ENCODE measurements around the gene RNU6-9.
"Not testable (repeated sequence)": the region's sequence is repeated elsewhere in the genome, so short reads cannot be mapped to it uniquely, and the experiment has no call there.

RNU6-9 gene

DNA sequence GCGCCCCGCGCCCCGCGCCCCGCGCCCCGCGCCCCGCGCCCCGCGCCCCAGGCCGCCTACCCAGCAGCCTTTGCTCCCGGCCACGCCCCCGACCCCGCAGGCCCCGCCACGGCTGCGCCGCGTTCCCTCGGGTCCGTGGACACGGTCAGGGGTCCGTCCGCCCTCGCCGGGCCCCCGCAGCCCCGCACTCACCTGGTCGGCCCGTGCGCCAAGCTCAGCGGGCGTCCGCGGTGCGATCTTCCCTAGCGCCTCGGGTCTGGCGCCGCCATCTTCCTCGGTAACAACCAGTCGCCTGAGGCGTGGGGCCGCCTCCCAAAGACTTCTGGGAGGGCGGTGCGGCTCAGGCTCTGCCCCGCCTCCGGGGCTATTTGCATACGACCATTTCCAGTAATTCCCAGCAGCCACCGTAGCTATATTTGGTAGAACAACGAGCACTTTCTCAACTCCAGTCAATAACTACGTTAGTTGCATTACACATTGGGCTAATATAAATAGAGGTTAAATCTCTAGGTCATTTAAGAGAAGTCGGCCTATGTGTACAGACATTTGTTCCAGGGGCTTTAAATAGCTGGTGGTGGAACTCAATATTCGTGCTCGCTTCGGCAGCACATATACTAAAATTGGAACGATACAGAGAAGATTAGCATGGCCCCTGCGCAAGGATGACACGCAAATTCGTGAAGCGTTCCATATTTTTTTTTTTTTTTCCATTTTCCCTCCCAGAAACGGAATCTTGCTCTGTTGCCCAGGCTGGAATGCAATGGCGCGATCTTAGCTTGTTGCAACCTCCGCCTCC lies at the start of gene RNU6-9, which contains the start of gene MED16:
TSS of gene RNU6-9 (plus strand) at position 591 of the 796 bp plus-strand sequence.
TSS of gene MED16 (minus strand) at position 294 of the 796 bp plus-strand sequence. CDS start 2,056 bp downstream, outside the sequence.
- DNase-seq (ENCODE audit: low read depth in 2 of 2, low spot score in 1 of 2) = peak; percentile 76 to 80

DNA sequence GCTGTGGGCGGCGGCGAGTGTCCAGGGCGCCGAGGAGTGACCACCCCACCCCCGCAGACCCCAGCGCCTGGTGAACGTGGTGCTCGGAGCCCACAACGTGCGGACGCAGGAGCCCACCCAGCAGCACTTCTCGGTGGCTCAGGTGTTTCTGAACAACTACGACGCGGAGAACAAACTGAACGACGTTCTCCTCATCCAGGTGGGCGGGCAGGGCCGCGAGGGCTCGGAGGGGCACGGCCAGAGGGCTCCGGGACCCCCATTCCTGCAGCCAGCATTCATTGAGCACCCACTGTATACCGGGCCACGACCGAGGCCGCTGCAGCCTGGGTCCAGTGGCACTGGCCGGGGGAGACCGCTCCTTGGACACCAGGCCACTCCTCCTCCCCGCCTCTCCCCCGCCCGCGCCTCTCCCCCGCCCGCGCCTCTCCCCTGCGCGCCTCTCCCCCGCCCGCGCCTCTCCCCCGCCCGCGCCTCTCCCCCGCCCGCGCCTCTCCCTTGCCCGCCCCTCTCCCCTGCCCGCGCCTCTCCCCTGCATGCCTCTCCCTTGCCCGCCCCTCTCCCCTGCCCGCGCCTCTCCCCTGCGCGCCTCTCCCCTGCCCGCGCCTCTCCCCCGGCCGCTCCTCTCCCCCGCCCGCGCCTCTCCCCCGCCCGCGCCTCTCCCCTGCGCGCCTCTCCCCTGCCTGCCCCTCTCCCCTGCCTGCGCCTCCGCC lies 49.3 kb upstream of the RNU6-9 start:
- no peak for DNase-seq (ENCODE audit: low read depth in 2 of 2, low spot score in 1 of 2)

DNA sequence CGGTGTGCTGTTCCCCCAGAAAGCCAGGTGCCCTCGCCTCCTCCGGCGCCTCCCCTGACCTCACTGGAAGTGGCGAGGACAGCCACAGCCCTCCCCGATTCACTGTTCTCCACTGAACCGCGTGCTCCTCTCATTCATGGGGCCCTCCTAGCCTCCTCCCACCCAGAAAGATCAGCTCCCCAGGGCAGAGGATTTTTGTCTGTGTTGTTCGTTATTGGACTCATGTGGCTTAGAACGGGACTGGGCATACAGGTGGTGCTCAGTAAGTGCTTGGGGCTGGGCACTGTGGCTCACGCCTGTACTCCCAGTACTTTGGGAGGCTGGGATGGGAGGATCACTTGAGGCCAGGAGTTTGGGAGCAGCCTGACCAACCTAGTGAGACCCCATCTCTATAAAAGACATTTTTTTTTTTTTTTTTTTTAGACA lies 48.7 kb upstream of the RNU6-9 start:
- DNase-seq (ENCODE audit: low read depth in 2 of 2, low spot score in 1 of 2) = no peak

DNA sequence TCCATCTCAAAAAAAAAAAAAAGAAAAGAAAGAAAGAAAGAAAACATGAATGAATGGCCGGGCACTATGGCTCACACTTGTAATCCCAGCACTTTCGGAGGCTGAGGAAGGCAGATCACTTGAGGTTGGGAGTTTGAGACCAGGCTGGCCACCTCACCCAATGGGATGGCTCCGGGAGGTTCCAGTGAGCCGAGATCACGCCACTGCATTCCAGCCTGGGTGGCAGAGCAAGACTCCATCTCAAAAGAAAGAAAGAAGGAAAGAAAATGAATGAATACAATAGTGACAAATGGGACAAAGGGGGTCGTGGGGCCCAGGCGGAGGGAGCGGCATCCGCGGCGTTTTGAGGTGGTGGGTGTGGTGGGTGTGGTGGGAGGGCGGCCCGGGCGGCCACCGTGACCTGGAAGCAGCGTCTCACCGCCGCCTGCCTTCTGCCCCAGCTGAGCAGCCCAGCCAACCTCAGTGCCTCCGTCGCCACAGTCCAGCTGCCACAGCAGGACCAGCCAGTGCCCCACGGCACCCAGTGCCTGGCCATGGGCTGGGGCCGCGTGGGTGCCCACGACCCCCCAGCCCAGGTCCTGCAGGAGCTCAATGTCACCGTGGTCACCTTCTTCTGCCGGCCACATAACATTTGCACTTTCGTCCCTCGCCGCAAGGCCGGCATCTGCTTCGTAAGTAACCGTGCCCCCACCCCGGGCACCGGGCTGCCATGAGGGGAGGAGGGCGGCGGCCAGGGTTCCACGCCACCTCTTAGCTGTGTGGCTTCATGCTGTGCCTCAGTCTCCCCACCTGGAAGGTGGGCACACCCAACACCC lies 47.4 kb upstream of the RNU6-9 start:
- no peak for DNase-seq (ENCODE audit: low read depth in 2 of 2, low spot score in 1 of 2)

- DNase-seq (ENCODE audit: low read depth in 2 of 2, low spot score in 1 of 2) = no peak
Measured at GRCh38 chr19:848386-848921, 44.8 kb upstream of the RNU6-9 start.

DNA sequence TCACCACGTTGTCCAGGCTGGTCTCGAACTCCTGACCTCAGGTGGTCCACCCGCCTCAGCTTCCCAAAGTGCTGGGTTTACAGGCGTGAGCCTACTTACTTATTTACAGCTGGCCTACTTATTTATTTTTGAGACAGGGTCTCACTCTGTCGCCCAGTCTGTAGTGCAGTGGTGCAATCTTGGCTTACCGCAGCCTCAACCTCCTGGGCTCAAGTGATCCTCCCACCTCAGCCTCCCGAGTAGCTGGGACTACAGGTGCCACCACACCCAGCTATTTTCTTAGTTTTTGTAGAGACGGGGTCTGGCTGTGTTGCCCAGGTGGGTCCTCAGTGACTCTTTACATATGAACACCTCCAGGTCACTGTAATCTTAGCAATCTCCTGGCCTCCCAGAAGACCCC lies 44.1 kb upstream of the RNU6-9 start:
- not testable (repeated sequence) for DNase-seq (ENCODE audit: low read depth in 2 of 2, low spot score in 1 of 2)

DNA sequence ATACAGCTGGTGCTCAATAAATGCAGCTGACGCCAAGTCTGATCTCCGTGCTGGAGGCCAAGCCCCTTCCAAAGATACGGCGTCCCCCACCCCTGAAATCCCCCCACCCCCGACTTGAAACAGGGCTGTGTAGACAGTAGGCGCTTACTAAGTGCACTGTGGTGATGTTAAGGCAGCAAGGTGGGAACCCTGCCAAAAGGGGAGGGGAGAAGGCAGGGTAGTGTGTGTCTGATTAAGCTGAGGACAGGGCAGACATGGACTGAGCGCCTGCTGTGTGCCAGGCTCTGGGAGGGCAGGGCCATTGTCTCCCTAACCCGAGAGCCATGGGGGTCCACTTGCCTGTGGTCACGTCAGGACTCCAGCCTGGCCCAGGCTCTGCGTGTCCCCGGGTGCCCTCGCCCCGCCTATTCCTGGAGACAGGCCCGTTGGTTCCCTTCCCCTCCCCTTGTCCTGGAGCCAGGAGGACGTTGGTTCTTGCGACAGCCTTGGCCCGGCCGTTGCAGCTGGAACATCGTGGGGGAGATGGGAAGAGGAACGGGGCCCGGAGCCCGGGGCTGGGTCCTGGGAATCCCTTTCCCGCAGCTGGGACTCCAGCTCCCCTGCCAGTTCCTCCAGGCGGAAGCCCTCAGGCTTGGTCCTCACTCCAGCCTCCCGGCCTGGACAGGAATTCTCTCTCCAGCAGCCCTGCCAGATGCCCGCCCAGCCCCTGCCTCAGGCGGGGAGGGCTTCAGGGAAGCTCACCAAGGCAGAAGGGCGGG lies 42.9 kb upstream of the RNU6-9 start:
- no peak for DNase-seq (ENCODE audit: low read depth in 2 of 2, low spot score in 1 of 2)

DNA sequence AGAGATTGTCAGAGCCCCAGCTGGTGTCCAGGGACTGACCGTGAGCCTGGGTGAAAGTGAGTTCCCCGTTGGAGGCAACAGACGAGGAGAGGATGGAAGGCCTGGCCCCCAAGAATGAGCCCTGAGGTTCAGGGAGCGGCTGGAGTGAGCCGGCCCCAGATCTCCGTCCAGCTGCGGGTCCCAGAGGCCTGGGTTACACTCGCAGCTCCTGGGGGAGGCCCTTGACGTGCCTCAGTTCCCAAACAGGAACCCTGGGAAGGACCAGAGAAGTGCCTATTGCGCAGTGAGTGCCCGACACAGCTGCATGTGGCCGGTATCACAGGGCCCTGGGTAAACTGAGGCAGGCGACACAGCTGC lies 42.3 kb upstream of the RNU6-9 start:
- no peak for DNase-seq (ENCODE audit: low read depth in 2 of 2, low spot score in 1 of 2)

- no peak for DNase-seq (ENCODE audit: low read depth in 2 of 2, low spot score in 1 of 2)
Measured at GRCh38 chr19:852136-853013, 40.9 kb upstream of the RNU6-9 start, which contains the start of gene ELANE. Gene ELANE (plus strand): TSS chr19:852303. CDS start chr19:852329, 26 bp downstream.

GRCh38 chr19:853014-853585 lies 40.2 kb upstream of the RNU6-9 start:
- no peak for DNase-seq (ENCODE audit: low read depth in 2 of 2, low spot score in 1 of 2)

DNA sequence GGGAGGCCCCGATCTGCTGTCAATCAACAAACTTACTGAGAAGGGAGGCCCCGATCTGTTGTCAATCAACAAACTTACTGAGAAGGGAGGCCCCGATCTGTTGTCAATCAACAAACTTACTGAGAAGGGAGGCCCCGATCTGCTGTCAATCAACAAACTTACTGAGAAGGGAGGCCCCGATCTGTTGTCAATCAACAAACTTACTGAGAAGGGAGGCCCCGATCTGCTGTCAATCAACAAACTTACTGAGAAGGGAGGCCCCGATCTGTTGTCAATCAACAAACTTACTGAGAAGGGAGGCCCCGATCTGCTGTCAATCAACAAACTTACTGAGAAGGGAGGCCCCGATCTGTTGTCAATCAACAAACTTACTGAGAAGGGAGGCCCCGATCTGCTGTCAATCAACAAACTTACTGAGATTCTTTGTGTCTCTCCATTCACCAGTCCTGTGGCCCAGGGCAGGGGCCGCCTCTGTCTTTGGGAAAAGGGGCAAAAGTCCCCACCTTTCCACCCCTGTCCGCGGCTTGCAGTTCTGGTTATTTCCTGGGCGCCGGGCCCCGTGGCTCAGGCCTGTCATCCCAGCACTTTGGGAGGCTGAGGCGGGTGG lies 39.6 kb upstream of the RNU6-9 start:
- not testable (repeated sequence) for DNase-seq (ENCODE audit: low read depth in 2 of 2, low spot score in 1 of 2)

DNA sequence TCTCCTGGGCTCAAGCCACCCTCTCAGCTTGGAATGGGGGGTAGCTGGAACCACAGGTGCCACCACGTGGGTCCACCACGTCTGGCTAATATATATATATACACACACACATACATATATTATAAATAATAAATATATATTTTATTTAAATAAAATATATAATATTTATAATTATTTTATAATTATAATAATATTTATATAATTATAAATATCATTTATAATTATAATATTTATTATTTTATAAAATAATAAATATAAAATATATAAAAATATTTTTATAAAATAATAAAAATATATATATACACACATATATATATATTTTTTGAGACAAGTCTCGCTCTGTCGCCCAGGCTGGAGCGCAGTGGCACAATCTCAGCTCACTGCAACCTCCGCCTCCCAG lies 38.7 kb upstream of the RNU6-9 start:
- no peak for DNase-seq (ENCODE audit: low read depth in 2 of 2, low spot score in 1 of 2)

- no peak for DNase-seq (ENCODE audit: low read depth in 2 of 2, low spot score in 1 of 2)
Measured at GRCh38 chr19:855142-855541, 38.1 kb upstream of the RNU6-9 start.

DNA sequence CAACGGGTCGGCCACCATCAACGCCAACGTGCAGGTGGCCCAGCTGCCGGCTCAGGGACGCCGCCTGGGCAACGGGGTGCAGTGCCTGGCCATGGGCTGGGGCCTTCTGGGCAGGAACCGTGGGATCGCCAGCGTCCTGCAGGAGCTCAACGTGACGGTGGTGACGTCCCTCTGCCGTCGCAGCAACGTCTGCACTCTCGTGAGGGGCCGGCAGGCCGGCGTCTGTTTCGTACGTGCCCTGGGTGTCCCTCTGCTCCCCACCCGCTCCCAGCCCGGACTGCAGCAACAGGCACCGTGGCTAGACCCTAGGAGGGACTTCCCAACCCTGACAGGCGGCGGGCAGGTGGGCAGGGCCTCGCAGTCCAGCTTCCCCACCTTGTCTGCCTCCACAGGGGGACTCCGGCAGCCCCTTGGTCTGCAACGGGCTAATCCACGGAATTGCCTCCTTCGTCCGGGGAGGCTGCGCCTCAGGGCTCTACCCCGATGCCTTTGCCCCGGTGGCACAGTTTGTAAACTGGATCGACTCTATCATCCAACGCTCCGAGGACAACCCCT lies 37.6 kb upstream of the RNU6-9 start:
- DNase-seq (ENCODE audit: low read depth in 2 of 2, low spot score in 1 of 2) = no peak

DNA sequence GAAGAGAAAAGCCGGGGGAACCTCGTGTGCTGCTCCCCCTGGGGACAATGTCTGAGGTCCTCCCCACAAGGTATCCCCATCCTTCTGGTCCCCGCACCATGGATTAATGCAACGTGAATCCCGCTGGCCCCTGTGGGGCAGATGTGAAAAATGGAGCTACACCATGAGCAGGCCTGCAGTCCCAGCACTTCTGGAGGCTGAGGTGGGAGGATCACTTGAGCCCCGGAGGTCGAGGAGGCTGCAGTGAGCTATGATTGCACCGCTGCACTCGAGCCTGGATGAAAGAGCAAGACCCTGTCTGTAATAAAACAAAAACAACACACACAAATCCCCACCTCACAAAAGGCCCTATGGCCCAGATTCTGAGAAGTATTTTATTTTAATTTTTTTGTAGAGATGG lies 35.0 kb upstream of the RNU6-9 start:
- DNase-seq (ENCODE audit: low read depth in 2 of 2, low spot score in 1 of 2) = no peak

DNA sequence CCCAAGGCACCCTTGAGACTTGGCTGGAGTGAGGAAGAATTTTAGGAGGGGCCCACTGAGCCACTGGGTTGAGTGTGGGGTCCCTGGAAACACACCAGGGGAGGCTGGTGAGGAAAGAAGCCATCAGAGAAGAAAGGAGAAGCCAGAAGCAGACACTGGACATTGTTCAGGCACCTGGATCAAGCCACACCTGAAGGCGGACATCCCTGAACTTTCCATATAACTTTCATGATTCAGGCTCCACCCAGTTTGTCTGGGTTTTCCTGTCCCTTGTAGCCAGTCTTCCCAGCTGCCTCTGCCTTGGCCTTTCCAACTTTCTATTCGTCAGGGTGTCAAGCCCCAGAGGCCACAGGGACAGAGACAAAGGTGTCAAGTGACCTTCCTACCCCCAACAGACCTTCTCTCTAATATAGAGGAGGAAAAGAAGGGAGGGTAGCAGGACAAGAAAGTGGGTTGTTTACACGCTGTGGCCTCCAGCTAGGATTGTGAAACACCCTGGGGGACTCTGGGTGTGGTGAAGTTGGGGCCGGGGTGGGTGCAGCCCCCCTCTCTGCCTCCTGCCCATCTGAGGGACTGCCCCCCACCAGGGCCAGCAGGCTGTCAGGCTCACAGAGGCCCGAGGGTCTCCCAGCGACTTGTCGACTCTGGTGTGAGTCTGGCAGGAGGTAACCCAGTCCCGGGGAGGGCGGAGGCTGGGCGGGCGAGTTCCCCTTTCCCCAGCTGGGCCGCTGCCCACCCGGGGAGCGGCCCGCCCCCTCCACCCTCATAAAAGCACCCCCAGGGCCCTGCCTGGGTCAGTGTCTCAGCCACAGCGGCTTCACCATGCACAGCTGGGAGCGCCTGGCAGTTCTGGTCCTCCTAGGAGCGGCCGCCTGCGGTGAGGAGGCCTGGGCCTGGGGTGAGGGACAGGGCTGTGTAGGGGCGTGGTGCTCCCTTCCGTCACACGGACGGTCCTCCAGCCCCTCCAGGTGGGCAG lies 34.1 kb upstream of the RNU6-9 start, which contains the start of gene CFD:
TSS of gene CFD (plus strand) at position 797 of the 976 bp plus-strand sequence. CDS start at position 823, 26 bp downstream.
- no peak for DNase-seq (ENCODE audit: low read depth in 2 of 2, low spot score in 1 of 2)

DNA sequence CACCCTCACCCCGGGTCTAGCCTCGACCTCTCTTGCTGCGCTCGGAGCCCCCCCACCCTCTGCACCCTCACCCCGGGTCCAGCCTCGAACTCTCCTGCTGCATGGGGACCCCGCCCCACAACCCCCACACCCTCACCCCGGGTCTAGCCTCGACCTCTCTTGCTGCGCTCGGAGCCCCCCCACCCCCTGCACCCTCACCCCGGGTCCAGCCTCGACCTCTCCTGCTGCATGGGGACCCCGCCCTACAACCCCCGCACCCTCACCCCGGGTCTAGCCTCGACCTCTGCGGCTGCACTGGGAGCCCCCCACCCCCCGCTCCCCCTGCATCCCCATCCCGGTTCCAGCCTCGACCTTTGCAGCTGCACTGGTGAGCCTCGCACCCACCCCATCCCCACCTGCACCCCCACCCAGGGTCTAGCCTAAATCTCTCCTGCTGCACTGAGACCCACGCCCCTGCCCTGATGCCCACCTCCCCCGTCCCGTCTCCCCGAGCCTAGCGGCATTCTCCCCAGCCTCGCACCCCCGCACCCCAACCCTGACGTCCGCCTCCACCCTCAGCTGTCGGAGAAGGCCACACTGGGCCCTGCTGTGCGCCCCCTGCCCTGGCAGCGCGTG lies 32.0 kb upstream of the RNU6-9 start:
- no peak for DNase-seq (ENCODE audit: low read depth in 2 of 2, low spot score in 1 of 2)

Measured in stimulated activated CD8-positive, alpha-beta memory T cell treated with anti-CD3 and anti-CD28 coated beads, Interleukin-4, amount 100 ng/mL, for 1 hour (primary cell).